ENCODE results near the gene JARID2.

- no peak for TF ChIP-seq CTCF (IDR thresholded peaks at IDR 0.05; ENCODE audit: poor library complexity, severe bottlenecking)
- no peak for TF ChIP-seq REST (IDR thresholded peaks at IDR 0.05; ENCODE audit: borderline replicate concordance)
- no peak for TF ChIP-seq EZH2 (IDR thresholded peaks at IDR 0.05; ENCODE audit: borderline replicate concordance, insufficient read depth, low read length, poor library complexity, severe bottlenecking)
- TF ChIP-seq POLR2AphosphoS5 (IDR thresholded peaks at IDR 0.05) = no peak
Observed at GRCh38 chr6:15447546-15448267, 201.8 kb downstream of the JARID2 start.
